Inferior parietal cortex (tissue), 1 donor: ENCODE measurements around the gene PCBD1.

Experiments used
- DNase-seq: peaks from one replicate; pipeline ENCODE4 v3.0.0-alpha.2; 2016; ENCODE audit errors: extremely low spot score

The PCBD1 gene

DNA sequence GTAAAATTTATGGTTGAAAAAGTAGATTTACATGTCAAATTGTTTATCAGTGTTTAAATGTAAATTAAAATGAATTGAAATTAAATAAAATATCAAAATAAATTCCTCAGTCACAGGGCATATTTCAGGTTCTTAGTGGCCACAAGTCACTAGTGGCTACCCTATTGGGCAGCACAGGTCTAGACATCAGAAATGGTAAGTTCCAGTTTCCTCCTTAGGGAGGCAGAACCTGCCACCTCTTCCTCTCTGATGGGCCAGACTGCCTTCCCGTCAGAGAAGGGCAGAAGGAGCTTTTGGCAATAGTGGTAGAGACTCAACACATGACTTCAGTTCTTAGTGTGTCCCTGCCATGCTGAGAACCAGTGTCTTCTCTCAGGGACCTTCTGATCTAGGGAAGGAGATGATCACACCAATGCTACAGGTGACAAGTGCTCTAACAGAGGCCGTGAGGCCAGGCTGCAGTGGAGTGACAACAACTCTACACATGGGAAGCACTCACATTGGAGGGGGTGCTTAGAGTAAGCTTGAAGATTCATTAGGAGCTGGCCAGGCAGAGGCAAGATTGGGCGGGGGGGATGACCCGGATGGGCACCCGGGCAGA lies 14.4 kb upstream of the PCBD1 start:
- no peak for DNase-seq

DNA sequence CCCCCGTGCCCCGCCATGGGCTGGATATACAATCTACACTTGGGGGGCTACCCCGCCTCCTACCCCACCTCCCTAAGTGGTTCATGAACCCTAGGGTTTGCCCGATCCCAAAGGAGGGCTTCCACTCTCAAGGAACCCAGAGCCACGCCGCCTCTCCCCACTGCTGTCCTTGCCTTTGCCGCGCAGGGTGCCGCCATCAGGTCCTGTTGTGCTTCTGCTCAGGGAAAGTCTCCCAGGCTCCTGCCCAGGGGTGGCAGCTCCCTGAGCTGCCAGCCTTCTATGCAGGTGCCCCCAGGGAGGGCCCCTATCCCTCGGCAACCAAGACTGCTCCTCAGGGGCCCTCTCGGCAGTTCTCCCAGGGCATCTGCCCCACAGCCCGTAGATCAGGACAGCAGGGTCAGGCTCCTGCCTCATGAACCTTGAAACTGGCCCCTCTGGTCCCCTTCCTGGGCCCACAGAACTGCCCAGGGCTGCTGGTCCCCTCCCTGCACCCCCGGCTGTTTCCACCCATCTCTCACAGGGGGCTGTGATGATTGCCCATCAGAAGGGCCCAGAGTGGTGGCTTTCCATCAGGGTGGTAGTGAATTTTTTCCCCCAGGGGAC lies 13.0 kb upstream of the PCBD1 start:
- DNase-seq: no peak

DNA sequence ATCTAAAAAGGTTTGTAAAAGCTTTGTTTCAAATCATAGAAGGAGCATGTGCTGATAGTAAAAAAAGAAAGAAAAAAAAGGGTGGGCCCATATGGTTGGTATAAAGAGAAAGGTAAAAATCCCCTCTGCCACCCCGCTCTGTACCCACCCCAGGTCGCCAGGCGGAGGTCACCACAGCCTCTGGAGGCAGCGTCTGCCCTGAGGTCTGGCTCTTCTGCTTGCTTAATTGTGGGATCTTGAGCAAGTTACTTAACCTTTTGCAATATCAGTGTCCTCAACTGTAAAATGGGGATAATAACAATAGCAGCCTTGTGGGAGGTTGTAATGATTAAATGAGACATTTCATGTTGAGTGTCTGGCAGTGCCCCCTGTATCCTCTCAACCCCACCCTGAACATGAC lies 10.7 kb upstream of the PCBD1 start:
- DNase-seq: no peak

DNA sequence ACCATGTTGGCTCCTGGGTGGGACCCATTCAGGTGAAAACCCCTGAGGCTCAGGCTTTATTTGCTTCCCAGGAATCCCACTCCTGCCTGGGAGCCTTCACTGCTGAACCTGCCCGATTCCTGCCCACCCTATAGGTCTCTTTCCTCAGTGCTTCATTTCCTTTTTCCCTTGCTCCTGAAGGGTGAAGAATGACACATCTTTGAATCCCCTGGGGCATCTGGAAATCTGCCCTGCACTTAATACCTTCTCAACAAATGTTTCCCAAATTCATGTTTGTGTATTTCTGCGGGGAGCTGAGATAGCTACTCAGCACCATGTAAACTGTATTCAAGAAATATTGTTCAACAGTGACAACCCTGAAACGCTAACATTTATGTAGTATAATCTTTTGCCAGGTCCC lies 10.3 kb upstream of the PCBD1 start:
- DNase-seq: no peak

DNA sequence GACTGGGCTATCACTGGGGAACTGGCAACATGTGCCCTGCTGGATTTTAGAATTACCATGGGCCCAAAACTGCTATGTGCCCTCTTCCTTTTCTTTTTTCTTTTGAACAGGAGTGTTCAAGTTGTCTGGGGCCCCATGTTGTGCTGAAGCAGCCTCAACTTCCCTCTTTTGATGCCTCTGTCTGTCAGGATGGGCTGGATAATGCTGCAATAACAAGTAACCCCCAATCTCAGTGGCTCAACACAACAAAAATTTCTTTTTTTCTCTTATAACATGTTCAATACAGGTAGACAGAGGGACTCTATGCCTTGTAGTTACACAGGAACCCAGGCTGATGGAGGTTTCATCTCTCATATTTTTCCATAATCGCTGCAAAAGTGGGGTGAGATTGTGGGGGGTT lies 8.2 kb upstream of the PCBD1 start:
- no peak for DNase-seq

DNA sequence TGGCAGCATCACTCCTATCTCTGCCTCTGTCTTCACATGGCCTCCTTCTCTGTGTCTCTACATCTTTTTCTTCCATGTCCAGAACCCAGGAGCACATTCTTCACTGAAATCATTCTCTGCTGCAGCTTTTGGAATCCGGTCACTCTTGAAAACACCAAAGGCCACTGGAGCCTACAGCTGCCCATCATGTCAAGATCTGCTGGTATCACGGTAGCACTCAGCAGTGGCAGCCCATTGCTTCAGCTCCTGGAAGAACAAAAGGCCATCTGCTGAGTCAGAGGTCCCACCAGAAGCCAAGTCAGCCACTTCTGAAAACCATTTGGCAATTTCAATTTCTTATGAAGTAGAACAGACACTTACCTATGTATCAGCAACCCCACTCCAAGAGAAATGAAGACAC lies 6.1 kb upstream of the PCBD1 start:
- no peak for DNase-seq

DNA sequence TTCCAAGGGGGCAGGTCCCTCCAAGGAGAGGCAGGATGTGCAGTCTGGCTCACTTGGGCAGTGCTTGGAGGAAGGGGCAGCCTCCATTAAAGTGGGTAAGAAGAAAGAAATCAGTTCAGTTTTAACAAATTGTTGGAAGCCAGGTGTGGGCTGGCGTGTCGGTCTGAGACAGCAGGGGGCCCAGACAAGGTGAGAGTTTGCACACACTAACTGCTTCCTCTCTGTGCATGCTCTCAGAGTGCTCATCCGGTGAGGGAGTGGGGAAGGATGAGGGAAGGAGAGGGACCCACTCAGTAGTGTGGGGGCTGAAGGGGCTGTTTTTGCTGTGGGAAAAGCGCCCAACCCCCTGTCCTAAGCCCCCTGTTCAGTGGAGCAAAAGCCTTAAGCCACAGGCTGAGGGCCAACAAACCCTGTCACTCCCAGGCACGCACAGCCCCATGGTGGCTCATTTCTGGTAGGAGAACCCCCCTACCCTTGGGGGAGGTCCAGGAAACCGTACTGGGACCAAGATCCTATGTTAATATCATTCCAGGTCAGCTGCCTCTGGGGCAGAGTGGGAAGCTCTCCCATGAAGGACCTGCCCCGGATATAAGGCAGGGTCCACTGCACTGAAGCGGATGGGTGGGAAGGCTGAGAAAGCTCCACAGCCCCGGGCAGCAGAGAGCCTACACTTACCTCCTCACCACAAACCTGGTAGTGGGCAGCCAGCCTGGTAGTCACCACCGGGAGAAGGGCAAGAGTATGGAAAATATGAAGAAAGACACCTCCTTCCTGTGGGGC lies 5.1 kb upstream of the PCBD1 start:
- DNase-seq: no peak

DNA sequence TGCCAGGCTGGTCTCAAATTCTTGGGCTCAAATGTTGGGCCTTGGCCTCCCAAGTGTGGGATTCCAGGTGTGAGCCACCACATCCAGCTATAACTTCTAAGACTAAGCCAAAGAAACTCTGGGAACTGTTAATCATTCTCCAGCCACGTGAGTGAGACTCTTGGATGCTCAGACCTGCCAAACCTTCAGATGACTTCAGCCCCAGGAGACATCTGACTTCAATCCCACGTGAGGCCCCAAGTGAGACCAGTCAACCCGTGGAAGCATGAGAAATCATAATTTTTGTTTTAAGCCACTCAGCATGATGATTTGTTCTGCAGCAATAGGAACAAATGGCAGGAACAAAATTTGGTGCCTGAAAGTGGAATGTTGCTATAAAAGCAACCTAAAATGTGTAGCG lies 4.3 kb upstream of the PCBD1 start:
- DNase-seq: no peak

DNA sequence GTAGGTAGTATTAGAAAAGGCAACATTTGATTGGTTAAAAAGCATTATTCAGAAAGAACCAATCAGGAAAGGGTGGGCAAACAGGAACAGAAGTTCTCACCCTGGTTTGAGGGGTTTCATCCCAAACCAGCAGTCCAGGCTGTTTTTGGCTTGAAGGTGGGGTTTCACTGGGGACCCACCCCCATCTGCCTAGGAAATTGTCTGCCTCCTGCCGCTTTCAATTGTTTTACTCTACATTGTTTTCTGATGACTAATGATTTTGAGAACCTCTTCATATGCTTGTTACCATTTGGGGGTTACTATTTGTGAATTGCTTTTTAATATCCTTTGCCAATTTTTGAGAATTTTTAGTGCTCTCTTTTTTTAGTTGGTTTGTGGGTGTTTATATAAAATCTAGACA lies 3.3 kb upstream of the PCBD1 start:
- no peak for DNase-seq

DNA sequence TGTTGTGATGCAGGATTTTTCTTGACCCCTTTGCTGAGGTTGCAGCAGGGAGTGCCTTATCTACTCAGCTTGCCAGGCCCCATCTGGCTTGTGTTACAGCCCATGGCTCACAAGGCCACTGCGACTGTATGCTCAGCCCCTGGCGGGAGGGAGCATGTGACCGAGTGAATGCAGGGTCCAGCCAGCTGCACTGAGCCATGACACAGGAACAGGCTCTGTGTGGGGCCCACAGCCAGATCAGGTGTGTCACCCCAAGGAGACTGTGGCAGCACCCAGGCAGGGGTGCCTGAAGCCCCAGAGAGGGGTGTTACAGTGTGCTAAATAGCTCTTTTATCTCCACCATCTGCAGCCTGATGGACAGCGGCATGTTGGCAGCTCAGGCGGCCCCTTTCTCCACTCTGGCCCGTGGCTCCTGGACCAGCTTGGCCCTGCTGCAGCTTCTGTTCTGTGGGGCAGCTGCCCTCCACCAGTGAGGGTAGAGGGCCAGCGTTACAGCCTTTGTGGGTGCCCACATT lies 2.6 kb upstream of the PCBD1 start:
- peak; percentile 42 for DNase-seq

DNA sequence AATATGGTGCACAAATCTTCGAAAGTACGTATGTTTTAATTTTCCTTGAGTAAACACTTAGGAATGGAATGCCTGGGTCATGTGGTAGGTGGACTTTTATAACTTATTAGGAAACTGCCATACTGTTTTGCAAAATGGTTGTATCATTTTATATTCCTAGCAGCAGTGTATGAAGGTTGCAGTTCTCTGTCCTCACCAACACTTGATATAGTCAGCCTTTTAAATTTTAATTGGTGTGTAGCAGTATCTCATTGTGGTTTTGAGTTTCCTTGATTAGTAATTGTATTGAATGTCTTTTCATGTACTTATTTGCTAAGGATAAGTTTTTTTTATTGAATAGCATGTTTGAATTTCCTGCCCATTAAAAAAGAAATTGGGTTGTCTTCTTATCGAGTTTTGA lies 926 bp upstream of the PCBD1 start:
- no peak for DNase-seq

DNA sequence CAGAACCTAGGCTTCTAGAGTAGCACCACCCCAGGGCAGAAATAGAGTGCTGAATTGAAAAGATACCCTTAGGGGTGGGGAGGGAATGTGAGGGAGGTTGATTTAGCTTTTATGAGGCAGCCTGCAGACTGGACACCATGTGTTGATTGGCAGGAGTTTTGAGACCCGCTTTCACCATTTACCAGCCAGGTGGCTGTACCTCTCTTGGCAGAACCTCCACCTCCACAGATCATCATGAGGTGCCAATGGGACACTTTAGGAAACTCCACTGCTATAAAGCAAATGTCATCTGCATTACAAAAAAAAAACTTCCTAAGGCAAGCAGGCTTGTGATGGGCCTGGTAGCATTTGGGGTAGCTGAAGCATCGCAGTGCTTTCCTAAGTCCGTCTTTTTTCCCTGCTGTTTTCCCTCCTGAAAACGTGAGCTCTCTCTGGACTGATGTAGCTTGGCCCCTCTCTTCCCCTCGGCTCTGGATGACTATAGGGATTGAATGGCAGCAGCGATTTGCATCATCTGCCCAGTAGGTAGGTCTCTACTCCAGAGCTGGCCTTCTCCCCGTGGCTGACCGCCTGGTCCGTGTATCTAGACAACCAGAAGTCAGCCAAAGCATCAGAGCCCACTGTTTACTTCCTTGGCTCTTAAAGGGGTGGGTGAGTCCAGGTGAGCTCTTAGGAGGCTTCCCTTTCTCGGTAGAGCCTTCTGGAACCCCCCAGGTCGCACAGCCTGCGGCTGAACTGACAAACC lies 1.3 kb downstream of the PCBD1 start:
- no peak for DNase-seq

DNA sequence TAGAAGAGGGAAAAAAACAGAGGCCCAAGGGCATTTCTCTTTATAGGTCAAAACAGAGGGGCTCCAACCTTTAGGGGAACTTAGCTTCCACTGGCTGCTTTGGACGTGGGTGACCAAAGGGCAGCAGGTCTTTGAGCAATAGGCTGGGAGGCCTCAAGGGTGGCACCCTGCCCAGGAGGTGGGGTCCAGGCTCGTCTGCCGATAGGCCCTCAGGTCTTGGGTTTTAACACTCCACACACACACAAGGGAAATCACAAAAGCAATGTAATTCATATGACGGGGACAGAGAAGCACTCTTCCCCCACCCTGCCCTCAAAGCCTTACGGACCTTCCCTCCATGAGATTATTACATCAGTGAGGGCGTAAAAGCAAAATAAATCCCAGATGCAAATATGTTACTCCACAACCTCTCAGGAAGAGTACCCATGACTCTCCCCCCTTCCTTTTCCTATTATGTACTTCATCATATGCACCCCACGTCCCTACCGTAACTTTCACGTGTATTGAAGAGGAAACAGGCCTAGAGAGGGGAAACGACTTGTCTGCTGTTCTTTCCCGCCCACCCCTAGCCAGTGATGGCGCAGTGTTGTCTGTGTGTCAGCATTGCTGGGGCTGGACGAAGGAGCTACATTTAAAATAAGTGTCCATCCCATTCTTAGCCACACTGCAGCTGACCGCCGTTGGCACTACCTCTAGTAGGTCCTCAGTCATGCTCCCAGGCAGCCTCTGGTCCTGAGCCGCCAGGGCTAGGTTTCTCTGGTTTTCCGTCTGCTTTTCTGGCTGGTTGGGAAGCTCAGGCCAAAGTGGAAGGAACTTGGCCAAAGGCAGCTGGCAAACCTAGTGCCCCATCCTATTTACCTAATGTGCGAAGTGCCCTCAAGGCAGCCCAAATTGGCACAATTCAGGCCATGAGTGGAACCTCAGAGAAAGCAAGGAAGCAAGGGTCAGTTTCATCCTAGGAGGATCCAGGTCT lies 2.1 kb downstream of the PCBD1 start:
- DNase-seq: no peak

DNA sequence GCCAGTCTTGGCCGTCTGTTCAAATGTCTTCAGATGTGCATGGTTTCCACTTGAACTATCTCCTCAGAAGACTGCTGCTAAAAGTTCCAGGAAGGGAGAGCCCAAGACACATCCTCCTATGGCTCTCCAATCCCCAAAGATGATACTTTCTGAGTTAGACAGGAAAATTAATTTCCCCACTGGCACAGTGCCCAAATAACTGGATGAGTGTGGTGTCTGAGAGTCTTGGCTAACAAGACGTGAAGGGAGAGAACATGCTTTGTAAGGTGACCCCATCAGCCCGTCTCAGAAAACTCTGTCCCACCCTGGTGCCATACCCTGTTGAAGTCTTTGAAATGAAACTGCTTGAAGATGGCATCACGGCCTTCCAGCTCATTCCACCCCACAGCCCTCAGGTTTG lies 2.9 kb downstream of the PCBD1 start:
- no peak for DNase-seq

DNA sequence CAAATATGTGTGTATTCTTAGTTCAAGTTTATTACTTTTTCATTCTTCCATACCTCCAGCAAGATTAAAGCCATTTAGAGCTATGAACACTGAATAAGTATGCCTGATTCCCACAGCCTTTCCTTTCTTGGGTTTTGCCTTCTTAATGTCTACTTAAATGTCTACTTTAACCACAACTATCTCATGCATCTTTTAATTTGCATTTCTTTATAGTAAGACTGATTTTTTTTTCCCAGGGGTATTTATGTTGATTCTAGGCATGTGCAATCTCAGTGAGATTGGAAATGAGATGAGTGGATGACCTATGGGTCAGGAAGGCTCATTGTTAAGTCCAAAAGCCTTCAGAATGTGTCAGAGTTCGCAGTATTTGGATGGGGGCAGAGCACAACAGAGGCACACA lies 3.6 kb downstream of the PCBD1 start:
- no peak for DNase-seq

DNA sequence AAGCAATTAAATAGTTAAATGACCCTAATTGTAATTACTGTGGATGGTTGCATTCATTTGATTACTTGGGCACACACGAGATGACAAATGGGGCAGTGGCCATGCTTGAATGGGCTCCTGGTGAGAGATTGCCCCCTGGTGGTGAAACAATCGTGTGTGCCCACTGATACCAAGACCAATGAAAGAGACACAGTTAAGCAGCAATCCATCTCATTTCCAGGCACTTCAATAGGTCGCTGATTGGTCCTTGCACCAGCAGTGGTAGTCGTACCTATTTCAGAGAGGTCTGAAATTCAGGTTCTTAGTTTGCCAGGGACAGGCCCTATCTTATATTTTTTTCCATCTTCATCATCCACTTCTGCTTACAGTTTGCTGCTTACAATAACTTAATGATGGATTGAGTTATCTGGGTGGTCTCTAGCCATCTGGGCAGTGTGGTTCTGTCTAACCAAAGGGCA lies 8.3 kb downstream of the PCBD1 start:
- DNase-seq: peak; percentile 92

DNA sequence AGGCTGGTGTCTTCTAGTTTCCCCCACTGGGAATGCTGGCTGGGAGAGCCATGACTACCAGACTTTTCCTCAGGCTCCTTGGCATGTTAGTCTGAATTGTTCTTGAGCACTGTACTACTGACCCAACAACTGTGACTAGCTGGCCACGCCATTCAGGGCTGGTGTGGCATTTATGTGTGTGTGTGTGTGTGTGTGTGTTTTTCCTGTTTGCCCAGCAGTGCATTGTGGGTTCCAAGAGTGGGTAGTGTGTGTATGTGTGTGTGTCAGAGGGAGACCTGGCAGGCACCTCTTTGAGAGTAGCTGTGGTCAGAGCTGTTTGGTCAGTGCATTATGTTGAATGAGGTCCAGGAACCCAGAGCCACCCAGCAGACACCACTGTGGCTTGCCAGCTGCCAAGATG lies 9.2 kb downstream of the PCBD1 start:
- DNase-seq: no peak

DNA sequence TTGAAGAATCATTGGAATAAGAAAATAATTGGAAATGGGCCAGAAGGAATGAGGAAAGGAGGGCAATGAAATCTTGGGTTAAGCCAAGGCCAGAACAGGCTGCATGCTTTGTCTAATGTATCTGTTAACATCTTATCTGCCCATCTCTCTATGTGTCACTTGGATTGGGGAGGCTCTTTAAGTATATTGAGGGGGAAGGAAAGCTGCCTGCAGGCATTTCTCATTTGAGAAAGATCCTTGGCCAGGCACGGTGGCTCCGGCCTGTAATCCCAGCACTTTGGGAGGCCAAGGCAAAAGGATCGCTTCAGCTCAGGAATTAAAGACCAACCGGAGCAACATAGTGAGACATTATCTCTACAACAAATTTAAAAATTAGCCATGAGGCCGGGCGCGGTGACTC lies 14.3 kb downstream of the PCBD1 start:
- no peak for DNase-seq

DNA sequence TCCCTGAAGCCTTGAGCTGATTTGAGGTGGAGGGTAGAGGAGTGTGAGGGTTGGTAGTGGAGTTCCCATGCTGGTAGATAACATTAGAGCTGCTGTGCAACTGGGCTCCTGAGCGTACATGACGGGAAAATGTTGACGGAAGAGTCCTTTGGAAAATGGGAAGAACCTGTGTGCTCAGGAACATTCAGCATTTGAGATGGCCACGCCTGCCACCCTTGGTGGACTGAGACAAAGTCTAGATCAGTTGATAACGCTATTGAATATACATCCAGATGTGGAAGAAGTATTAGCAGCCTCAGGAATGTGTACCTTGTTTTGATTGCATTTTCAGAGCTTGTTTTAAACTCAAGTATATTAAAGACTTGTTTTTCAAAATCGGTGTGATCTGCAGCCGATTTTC lies 16.1 kb downstream of the PCBD1 start:
- DNase-seq: no peak

DNA sequence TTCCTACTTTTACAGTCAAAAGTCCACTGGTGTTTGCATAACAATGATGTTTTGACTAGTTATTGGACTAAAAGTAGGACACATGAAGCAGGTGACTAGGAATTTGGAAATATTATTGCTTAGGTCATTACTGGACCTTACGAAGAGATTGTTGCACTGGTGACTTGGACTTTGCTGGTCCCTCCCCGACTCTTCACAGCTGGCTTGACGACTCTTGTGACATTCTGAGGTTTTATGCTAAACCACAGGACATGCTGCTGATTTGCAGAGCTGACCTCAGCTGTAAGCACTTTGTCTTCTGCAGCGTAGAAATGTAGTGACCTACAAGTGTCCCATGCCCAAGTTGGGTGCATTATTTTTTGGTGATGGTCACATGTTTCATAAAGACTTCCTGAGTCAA lies 21.9 kb downstream of the PCBD1 start:
- no peak for DNase-seq

DNA sequence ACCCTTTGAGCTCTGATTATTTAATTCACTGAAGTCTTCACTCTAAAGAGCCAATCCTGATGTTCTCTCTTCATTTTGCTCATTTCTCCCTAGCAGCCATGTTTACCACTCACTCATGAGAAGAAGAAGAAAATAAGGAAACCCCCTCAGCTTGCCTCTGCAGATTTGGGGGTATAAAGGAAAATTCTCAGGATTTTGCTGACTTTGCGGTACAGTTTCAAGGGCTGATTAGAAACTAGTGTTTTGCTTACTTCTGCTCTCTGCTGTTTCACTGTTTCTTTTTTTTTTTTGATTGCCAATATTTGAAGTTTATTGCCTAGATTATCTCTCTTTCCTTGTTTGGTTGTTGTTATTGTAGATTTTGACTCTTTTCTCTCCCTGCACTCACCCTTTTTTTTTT lies 23.4 kb downstream of the PCBD1 start:
- no peak for DNase-seq
